HG02938 (cell line): ENCODE data around the gene ACOX1.

Experiments used
- ATAC-seq: cut with Tn5 transposase; IDR thresholded peaks from one replicate; pipeline ENCODE4 v1.9.1; 2021; ENCODE audit warnings: mild to moderate bottlenecking, moderate library complexity; ENCODE audit not compliant: unreplicated experiment

Gene ACOX1

GRCh38 chr17:75913537-75914210, 65.3 kb downstream of the ACOX1 start:
- ATAC-seq = no peak

- no peak for ATAC-seq
Observed at GRCh38 chr17:75910699-75911098, 68.3 kb downstream of the ACOX1 start.

GRCh38 chr17:75909812-75910274, 69.1 kb downstream of the ACOX1 start:
- ATAC-seq = no peak

- ATAC-seq = no peak
Observed at GRCh38 chr17:75909051-75909811, 69.7 kb downstream of the ACOX1 start.

GRCh38 chr17:75908201-75908600, 70.8 kb downstream of the ACOX1 start:
- no peak for ATAC-seq

- no peak for ATAC-seq
Observed at GRCh38 chr17:75906143-75906884, 72.7 kb downstream of the ACOX1 start.

- ATAC-seq = peak; percentile 85
Observed at GRCh38 chr17:75904749-75905521, 74.0 kb downstream of the ACOX1 start, which contains the start of gene MRPL38. Gene MRPL38 (minus strand): TSS chr17:75904884. CDS start chr17:75904875, 9 bp downstream.

GRCh38 chr17:75902406-75902805, 76.6 kb downstream of the ACOX1 start:
- ATAC-seq = no peak

- ATAC-seq = no peak
Observed at GRCh38 chr17:75901727-75902126, 77.2 kb downstream of the ACOX1 start.

- ATAC-seq = no peak
Observed at GRCh38 chr17:75900691-75901533, 78.1 kb downstream of the ACOX1 start.

GRCh38 chr17:75899767-75900468, 79.0 kb downstream of the ACOX1 start:
- no peak for ATAC-seq

GRCh38 chr17:75899353-75899752, 79.6 kb downstream of the ACOX1 start:
- ATAC-seq = no peak

GRCh38 chr17:75898791-75899190, 80.2 kb downstream of the ACOX1 start:
- ATAC-seq = no peak

GRCh38 chr17:75898065-75898464, 80.9 kb downstream of the ACOX1 start:
- ATAC-seq = no peak

- ATAC-seq = no peak
Observed at GRCh38 chr17:75897160-75898019, 81.6 kb downstream of the ACOX1 start.

- peak; percentile 54 for ATAC-seq
Observed at GRCh38 chr17:75896415-75897159, 82.4 kb downstream of the ACOX1 start, which contains the start of gene TRIM65. Gene TRIM65 (minus strand): TSS chr17:75896951. CDS start chr17:75896937, 14 bp downstream.

GRCh38 chr17:75895370-75896155, 83.4 kb downstream of the ACOX1 start:
- no peak for ATAC-seq
